HepG2 (cell line): ENCODE data around the gene DPCD. TPM values are rescaled to one million over a fixed set of nuclear protein-coding genes. Genes with fewer than 3 reads are reported as not detected.

ENCODE experiments used
- ARNT ChIP-seq: fragments of 450-650 bp; IDR thresholded peaks from 2 replicates; pipeline ENCODE4 v1.6.1; 2017
- ASH2L ChIP-seq: fragments of 300-600, 200-600 bp; sonication (generic); IDR thresholded peaks from 2 replicates; pipeline ENCODE4 v1.7.0; 2017; ENCODE audit warnings: low read depth, mild to moderate bottlenecking, moderate library complexity, mixed read lengths, low read length; ENCODE audit not compliant: insufficient read length
- GATAD2A ChIP-seq: IDR thresholded peaks from 2 replicates; pipeline ENCODE4 v1.6.1; 2016
- HDAC2 ChIP-seq: sonication (generic); formaldehyde crosslinking; IDR thresholded peaks from 2 replicates; pipeline ENCODE4 v1.4.0; 2020; ENCODE audit warnings: missing genetic modification reagents
- ISL2 ChIP-seq: sonication (generic); formaldehyde crosslinking; IDR thresholded peaks from 2 replicates; pipeline ENCODE4 v1.5.0; 2020; ENCODE audit warnings: missing genetic modification reagents
- JUN ChIP-seq: sonication (generic); formaldehyde crosslinking; IDR thresholded peaks from 2 replicates; pipeline ENCODE4 v1.4.0; 2020; ENCODE audit warnings: mild to moderate bottlenecking, missing genetic modification reagents
- MBD4 ChIP-seq: IDR thresholded peaks from 2 replicates; pipeline ENCODE4 v1.6.1; 2012; ENCODE audit warnings: low read length, inconsistent platforms, borderline replicate concordance
- MYPOP ChIP-seq: sonication (generic); formaldehyde crosslinking; IDR thresholded peaks from 2 replicates; pipeline ENCODE4 v1.8.1; 2023; ENCODE audit warnings: mild to moderate bottlenecking, moderate library complexity, missing genetic modification reagents
- ZBTB1 ChIP-seq: sonication (generic); formaldehyde crosslinking; IDR thresholded peaks from 2 replicates; pipeline ENCODE4 v1.4.0; 2020; ENCODE audit warnings: missing genetic modification reagents, borderline replicate concordance
- ZGPAT ChIP-seq: IDR thresholded peaks from 2 replicates; pipeline ENCODE4 v1.6.1; 2016; ENCODE audit warnings: mild to moderate bottlenecking
- ZMAT3 ChIP-seq: sonication (generic); formaldehyde crosslinking; conservative IDR thresholded peaks from 2 replicates; pipeline ENCODE4 v1.7.0; 2021; ENCODE audit warnings: missing genetic modification reagents
- ZMYM4 ChIP-seq: sonication (generic); formaldehyde crosslinking; IDR thresholded peaks from 2 replicates; pipeline ENCODE4 v1.8.1; 2023; ENCODE audit warnings: mild to moderate bottlenecking, missing genetic modification reagents
- ZNF205 ChIP-seq: IDR thresholded peaks from 2 replicates; pipeline ENCODE4 v1.6.1; 2018; ENCODE audit warnings: missing biosample characterization, missing genetic modification reagents
- ZNF260 ChIP-seq: sonication (generic); formaldehyde crosslinking; IDR thresholded peaks from 2 replicates; pipeline ENCODE4 v1.4.0; 2020; ENCODE audit warnings: missing genetic modification reagents, low read depth, mild to moderate bottlenecking, borderline replicate concordance
- ZNF451 ChIP-seq: sonication (generic); formaldehyde crosslinking; IDR thresholded peaks from 2 replicates; pipeline ENCODE4 v1.5.0; 2020; ENCODE audit warnings: mild to moderate bottlenecking, missing genetic modification reagents
- ZNF674 ChIP-seq: sonication (generic); formaldehyde crosslinking; IDR thresholded peaks from 2 replicates; pipeline ENCODE4 v1.5.0; 2020; ENCODE audit warnings: low read depth, mild to moderate bottlenecking, missing genetic modification reagents
- ZNF709 ChIP-seq: sonication (generic); formaldehyde crosslinking; IDR thresholded peaks from 2 replicates; pipeline ENCODE4 v1.5.0; 2020; ENCODE audit warnings: mild to moderate bottlenecking, missing genetic modification reagents
- ZSCAN12 ChIP-seq: sonication (generic); formaldehyde crosslinking; IDR thresholded peaks from 2 replicates; pipeline ENCODE4 v1.9.0; 2021; ENCODE audit warnings: mild to moderate bottlenecking, missing genetic modification reagents
- polyA plus RNA-seq, 8 experiments: library from polyadenylated mRNA; depleted of rRNA in 3 of 8; stranded (reverse) in 7 of 8; unstranded in 1 of 8; fragments of >200 nt; fragmentation: Illumina TruSeq in 4 of 8; extraction: Trizol in 4 of 8; gene quantifications; 2 replicates each; pipeline versions ENCODE4 v1.2.1 to v1.2.3, GENCODE V29; 2011 to 2016; ENCODE audit warnings: low read depth in 4 of 8, missing spikeins in 1 of 8, mixed read lengths in 1 of 8; ENCODE audit not compliant: insufficient read depth in 1 of 8
- total RNA-seq, 5 experiments: library from RNA; depleted of rRNA; stranded (reverse); fragments of >200 nt; fragmentation: Illumina TruSeq; extraction: Trizol; gene quantifications; 2 replicates each; pipeline ENCODE4 v1.2.3, GENCODE V29; 2016; ENCODE audit warnings: low read depth in 1 of 5
- TF ChIP-seq, protein P1 (sequence below): sonication (generic); formaldehyde crosslinking; IDR thresholded peaks from 2 replicates; pipeline ENCODE4 v1.5.0; 2020; ENCODE audit warnings: mild to moderate bottlenecking, missing genetic modification reagents, moderate library complexity
- TF ChIP-seq, protein P2 (sequence below): IDR thresholded peaks from 2 replicates; pipeline ENCODE4 v1.6.1; 2012; ENCODE audit warnings: low read length, improper control_type of control experiment
- TF ChIP-seq, protein P3 (sequence below): sonication (generic); formaldehyde crosslinking; conservative IDR thresholded peaks from 2 replicates; pipeline ENCODE4 v1.4.0; 2020; ENCODE audit warnings: missing genetic modification reagents
- TF ChIP-seq, protein P4 (sequence below): IDR thresholded peaks from 2 replicates; pipeline ENCODE4 v1.6.1; 2012; ENCODE audit warnings: inconsistent platforms

The DPCD gene
- total and polyA plus RNA-seq, 2 of the 13 experiments (the other 11 are each of a cell fraction or from before 2014, with no cell fraction given) = 25.2 to 27.0 TPM

- TF ChIP-seq JUN (CRISPR knock-in tag) (no peak), ZGPAT (no peak), ARNT (no peak), ZNF205 (CRISPR knock-in tag) (no peak), GATAD2A (CRISPR knock-in tag) (no peak), ZBTB1 (CRISPR knock-in tag) (no peak), MBD4 (no peak), HDAC2 (no peak), ZNF451 (CRISPR knock-in tag) (no peak), ZSCAN12 (CRISPR knock-in tag) (no peak), ZMYM4 (CRISPR knock-in tag) (no peak), ASH2L (peak; percentile 23), MYPOP (CRISPR knock-in tag) (peak; percentile 52; the same call in 1 of the 2 replicates), ZMAT3 (CRISPR knock-in tag) (0 out of 2 replicates have a peak, but pooled peaks have one; percentile 8), ZNF709 (CRISPR knock-in tag) (no peak), ZNF260 (CRISPR knock-in tag) (no peak), ISL2 (CRISPR knock-in tag) (no peak), ZNF674 (CRISPR knock-in tag) (peak; percentile 43; the same call in 1 of the 2 replicates)
- TF ChIP-seq, protein P1, sequence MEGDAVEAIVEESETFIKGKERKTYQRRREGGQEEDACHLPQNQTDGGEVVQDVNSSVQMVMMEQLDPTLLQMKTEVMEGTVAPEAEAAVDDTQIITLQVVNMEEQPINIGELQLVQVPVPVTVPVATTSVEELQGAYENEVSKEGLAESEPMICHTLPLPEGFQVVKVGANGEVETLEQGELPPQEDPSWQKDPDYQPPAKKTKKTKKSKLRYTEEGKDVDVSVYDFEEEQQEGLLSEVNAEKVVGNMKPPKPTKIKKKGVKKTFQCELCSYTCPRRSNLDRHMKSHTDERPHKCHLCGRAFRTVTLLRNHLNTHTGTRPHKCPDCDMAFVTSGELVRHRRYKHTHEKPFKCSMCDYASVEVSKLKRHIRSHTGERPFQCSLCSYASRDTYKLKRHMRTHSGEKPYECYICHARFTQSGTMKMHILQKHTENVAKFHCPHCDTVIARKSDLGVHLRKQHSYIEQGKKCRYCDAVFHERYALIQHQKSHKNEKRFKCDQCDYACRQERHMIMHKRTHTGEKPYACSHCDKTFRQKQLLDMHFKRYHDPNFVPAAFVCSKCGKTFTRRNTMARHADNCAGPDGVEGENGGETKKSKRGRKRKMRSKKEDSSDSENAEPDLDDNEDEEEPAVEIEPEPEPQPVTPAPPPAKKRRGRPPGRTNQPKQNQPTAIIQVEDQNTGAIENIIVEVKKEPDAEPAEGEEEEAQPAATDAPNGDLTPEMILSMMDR = peak; percentile 88
- TF ChIP-seq, protein P2, sequence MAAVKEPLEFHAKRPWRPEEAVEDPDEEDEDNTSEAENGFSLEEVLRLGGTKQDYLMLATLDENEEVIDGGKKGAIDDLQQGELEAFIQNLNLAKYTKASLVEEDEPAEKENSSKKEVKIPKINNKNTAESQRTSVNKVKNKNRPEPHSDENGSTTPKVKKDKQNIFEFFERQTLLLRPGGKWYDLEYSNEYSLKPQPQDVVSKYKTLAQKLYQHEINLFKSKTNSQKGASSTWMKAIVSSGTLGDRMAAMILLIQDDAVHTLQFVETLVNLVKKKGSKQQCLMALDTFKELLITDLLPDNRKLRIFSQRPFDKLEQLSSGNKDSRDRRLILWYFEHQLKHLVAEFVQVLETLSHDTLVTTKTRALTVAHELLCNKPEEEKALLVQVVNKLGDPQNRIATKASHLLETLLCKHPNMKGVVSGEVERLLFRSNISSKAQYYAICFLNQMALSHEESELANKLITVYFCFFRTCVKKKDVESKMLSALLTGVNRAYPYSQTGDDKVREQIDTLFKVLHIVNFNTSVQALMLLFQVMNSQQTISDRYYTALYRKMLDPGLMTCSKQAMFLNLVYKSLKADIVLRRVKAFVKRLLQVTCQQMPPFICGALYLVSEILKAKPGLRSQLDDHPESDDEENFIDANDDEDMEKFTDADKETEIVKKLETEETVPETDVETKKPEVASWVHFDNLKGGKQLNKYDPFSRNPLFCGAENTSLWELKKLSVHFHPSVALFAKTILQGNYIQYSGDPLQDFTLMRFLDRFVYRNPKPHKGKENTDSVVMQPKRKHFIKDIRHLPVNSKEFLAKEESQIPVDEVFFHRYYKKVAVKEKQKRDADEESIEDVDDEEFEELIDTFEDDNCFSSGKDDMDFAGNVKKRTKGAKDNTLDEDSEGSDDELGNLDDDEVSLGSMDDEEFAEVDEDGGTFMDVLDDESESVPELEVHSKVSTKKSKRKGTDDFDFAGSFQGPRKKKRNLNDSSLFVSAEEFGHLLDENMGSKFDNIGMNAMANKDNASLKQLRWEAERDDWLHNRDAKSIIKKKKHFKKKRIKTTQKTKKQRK = no peak
- TF ChIP-seq, protein P3, sequence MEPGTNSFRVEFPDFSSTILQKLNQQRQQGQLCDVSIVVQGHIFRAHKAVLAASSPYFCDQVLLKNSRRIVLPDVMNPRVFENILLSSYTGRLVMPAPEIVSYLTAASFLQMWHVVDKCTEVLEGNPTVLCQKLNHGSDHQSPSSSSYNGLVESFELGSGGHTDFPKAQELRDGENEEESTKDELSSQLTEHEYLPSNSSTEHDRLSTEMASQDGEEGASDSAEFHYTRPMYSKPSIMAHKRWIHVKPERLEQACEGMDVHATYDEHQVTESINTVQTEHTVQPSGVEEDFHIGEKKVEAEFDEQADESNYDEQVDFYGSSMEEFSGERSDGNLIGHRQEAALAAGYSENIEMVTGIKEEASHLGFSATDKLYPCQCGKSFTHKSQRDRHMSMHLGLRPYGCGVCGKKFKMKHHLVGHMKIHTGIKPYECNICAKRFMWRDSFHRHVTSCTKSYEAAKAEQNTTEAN (CRISPR knock-in tag) = no peak
- TF ChIP-seq, protein P4, sequence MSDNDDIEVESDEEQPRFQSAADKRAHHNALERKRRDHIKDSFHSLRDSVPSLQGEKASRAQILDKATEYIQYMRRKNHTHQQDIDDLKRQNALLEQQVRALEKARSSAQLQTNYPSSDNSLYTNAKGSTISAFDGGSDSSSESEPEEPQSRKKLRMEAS = peak; percentile 45; the same call in 1 of the 2 replicates
Measured at GRCh38 chr10:101569622-101570427, 18.3 kb upstream of the DPCD start (continued).
